A549 (cell line): ENCODE data around the gene CDH4. TPM values are rescaled to one million over a fixed set of nuclear protein-coding genes. Genes with fewer than 3 reads are reported as not detected.

Experiments
- ATAC-seq, 2 experiments: fragments of 200-7000 bp in 1 of 2; fragments of >200 bp in 1 of 2; cut with Nextera tagmentation in 1 of 2; cut with Tn5 transposase in 1 of 2; 3 replicates each; pipeline versions ENCODE4 v1.8.0 to v1.9.1; 2018 to 2020; ENCODE audit warnings: mild to moderate bottlenecking in 1 of 2, moderate library complexity in 1 of 2
- CTCF ChIA-PET: fragments of 300-600 bp; sonication (Branson Sonifier 250); formaldehyde crosslinking; extraction: SDS; loops from one replicate; lab custom pipeline; 2021; ENCODE audit warnings: antibody characterized with exemption, inconsistent platforms; lab: Yijun Ruan, JAX
- POLR2A ChIA-PET: fragments of 350-600 bp; formaldehyde crosslinking; extraction: SDS; loops from one replicate; lab custom pipeline; 2021; ENCODE audit warnings: antibody characterized with exemption, inconsistent platforms; lab: Yijun Ruan, JAX
- DNase-seq, 2 experiments: peaks; one replicate each; pipeline versions ENCODE4 v3.0.0 to v3.0.0-alpha.2; 2011 to 2016; ENCODE audit warnings: low read depth in 1 of 2, low spot score in 1 of 2
- FAIRE-seq: peaks from 2 replicates; lab custom pipeline; 2011; peaks lifted over from hg19 to GRCh38; lab: Jason Lieb, UNC
- H3K27ac ChIP-seq, 2 experiments: fragments of >200 bp; sonication (Bioruptor Twin); formaldehyde crosslinking; 3 replicates each; pipeline ENCODE4 v1.5.1; 2016 to 2017
- H3K4me1 ChIP-seq: fragments of >200 bp; sonication (Bioruptor Twin); formaldehyde crosslinking; 3 replicates; pipeline ENCODE4 v1.6.1; 2016
- H3K4me2 ChIP-seq: fragments of >200 bp; sonication (Bioruptor Twin); formaldehyde crosslinking; 3 replicates; pipeline ENCODE4 v1.6.1; 2016
- H3K4me3 ChIP-seq: fragments of >200 bp; sonication (Bioruptor Twin); formaldehyde crosslinking; 3 replicates; pipeline ENCODE4 v1.5.1; 2016
- H3K9me3 ChIP-seq: fragments of >200 bp; sonication (Bioruptor Twin); formaldehyde crosslinking; 3 replicates; pipeline ENCODE4 v1.6.1; 2016
- CBX2 ChIP-seq: fragments of 200-600 bp; sonication (generic); IDR thresholded peaks from 2 replicates; pipeline ENCODE4 v1.6.1; 2016; ENCODE audit warnings: low read depth, mild to moderate bottlenecking, borderline replicate concordance
- CHD2 ChIP-seq: fragments of 150-350 bp; IDR thresholded peaks from 2 replicates; pipeline ENCODE4 v1.6.1; 2014; ENCODE audit warnings: low read length; ENCODE audit not compliant: partially characterized antibody
- EHMT2 ChIP-seq: fragments of 200-600 bp; sonication (generic); IDR thresholded peaks from 2 replicates; pipeline ENCODE4 v1.6.1; 2016; ENCODE audit warnings: antibody characterized with exemption, low read depth, mild to moderate bottlenecking, moderate library complexity
- EP300 ChIP-seq, 2 experiments: fragments of >200 bp; sonication (Bioruptor Twin); formaldehyde crosslinking; IDR thresholded peaks; 2 replicates in 1 of 2; 3 replicates in 1 of 2; pipeline ENCODE4 v1.6.1; 2016 to 2017
- ESRRA ChIP-seq: fragments of 150-350 bp; IDR thresholded peaks from 2 replicates; pipeline ENCODE4 v1.6.1; 2014; ENCODE audit warnings: mild to moderate bottlenecking, low read length, borderline replicate concordance
- FOSL2 ChIP-seq, 2 experiments: fragments of 450-650 bp in 1 of 2; fragments of >200 bp in 1 of 2; sonication (Bioruptor Twin) in 1 of 2; formaldehyde crosslinking; IDR thresholded peaks; 2 replicates each; pipeline versions ENCODE4 v1.5.0 to v1.6.1; 2016 to 2020; ENCODE audit warnings: mild to moderate bottlenecking in 1 of 2, moderate library complexity in 1 of 2
- FOXS1 ChIP-seq: fragments of 250-450 bp; sonication (Bioruptor Pico); IDR thresholded peaks from 2 replicates; pipeline ENCODE4 v1.5.0; 2020; ENCODE audit warnings: mild to moderate bottlenecking, moderate library complexity
- HEYL ChIP-seq: fragments of 250-450 bp; sonication (Bioruptor Pico); IDR thresholded peaks from 2 replicates; pipeline ENCODE4 v1.8.0; 2021; ENCODE audit warnings: mild to moderate bottlenecking, moderate library complexity
- HOXA7 ChIP-seq: fragments of 250-450 bp; sonication (Bioruptor Pico); IDR thresholded peaks from 2 replicates; pipeline ENCODE4 v1.5.0; 2020; ENCODE audit warnings: mild to moderate bottlenecking, moderate library complexity
- HOXB5 ChIP-seq: fragments of 250-450 bp; sonication (Bioruptor Pico); IDR thresholded peaks from 2 replicates; pipeline ENCODE4 v1.5.0; 2020; ENCODE audit warnings: mild to moderate bottlenecking, moderate library complexity
- KDM1A ChIP-seq: fragments of 200-600 bp; sonication (generic); IDR thresholded peaks from 2 replicates; pipeline ENCODE4 v1.6.1; 2016; ENCODE audit warnings: low read depth, mild to moderate bottlenecking
- MAFK ChIP-seq: fragments of 450-650 bp; IDR thresholded peaks from 2 replicates; pipeline ENCODE4 v1.6.1; 2014; ENCODE audit not compliant: partially characterized antibody
- MYC ChIP-seq: IDR thresholded peaks from 2 replicates; pipeline ENCODE4 v1.6.1; 2012; ENCODE audit warnings: mild to moderate bottlenecking, inconsistent platforms, low read length, improper control_type of control experiment, borderline replicate concordance
- NPAS2 ChIP-seq: fragments of 250-450 bp; sonication (Bioruptor Pico); IDR thresholded peaks from 2 replicates; pipeline ENCODE4 v1.8.0; 2022; ENCODE audit warnings: mild to moderate bottlenecking, moderate library complexity, borderline replicate concordance
- NR3C1 ChIP-seq: fragments of >200 bp; sonication (Bioruptor Twin); formaldehyde crosslinking; IDR thresholded peaks from 3 replicates; pipeline ENCODE4 v1.6.1; 2017
- POLR2AphosphoS2 ChIP-seq: conservative IDR thresholded peaks from 2 replicates; pipeline ENCODE4 v1.6.1; 2012; ENCODE audit warnings: low read length, improper control_type of control experiment, inconsistent platforms
- RNF2 ChIP-seq: fragments of 200-600 bp; sonication (generic); IDR thresholded peaks from 2 replicates; pipeline ENCODE4 v1.6.1; 2016; ENCODE audit warnings: low read depth, mild to moderate bottlenecking, antibody characterized with exemption, moderate library complexity, borderline replicate concordance
- TFCP2L1 ChIP-seq: fragments of 250-450 bp; sonication (Bioruptor Pico); IDR thresholded peaks from 2 replicates; pipeline ENCODE4 v1.5.0; 2021; ENCODE audit warnings: mild to moderate bottlenecking
- ZC3H11A ChIP-seq: fragments of 450-650 bp; IDR thresholded peaks from 2 replicates; pipeline ENCODE4 v1.6.1; 2014; ENCODE audit warnings: antibody characterized with exemption, mild to moderate bottlenecking
- ZNF302 ChIP-seq: fragments of 250-450 bp; sonication (Bioruptor Pico); IDR thresholded peaks from 2 replicates; pipeline ENCODE4 v1.9.0; 2021; ENCODE audit warnings: inconsistent platforms, mild to moderate bottlenecking, moderate library complexity
- ZSCAN20 ChIP-seq: fragments of 250-450 bp; sonication (Bioruptor Pico); IDR thresholded peaks from 2 replicates; pipeline ENCODE4 v1.8.0; 2022; ENCODE audit warnings: mild to moderate bottlenecking, moderate library complexity
- WGBS: methylation state at CpG from one replicate; pipeline ENCODE4 v1.1.6; 2017; ENCODE audit errors: missing lambda C conversion rate; 5-methylcytosine and 5-hydroxymethylcytosine counted together
- polyA plus RNA-seq, 4 experiments: library from polyadenylated mRNA; depleted of rRNA in 3 of 4; stranded (reverse); fragments of >200 nt; fragmentation: RNase III in 1 of 4; extraction: RNeasy Plus Mini Kit Qiagen cat#74134 plus additional on column Dnase treatment in 1 of 4; gene quantifications; 2 replicates in 3 of 4; 3 replicates in 1 of 4; pipeline ENCODE4 v1.2.3, GENCODE V29; 2011 to 2017
- TF ChIP-seq, protein P1 (sequence below): IDR thresholded peaks from 2 replicates; pipeline ENCODE4 v1.6.1; 2012
- TF ChIP-seq, protein P2 (sequence below): fragments of >200 bp; sonication (Bioruptor Twin); formaldehyde crosslinking; IDR thresholded peaks from 3 replicates; pipeline ENCODE4 v1.6.1; 2016

Gene CDH4
- polyA plus RNA-seq, 2 of the 4 experiments (the other 2 are of a cell fraction), result 3.4 to 10.3 TPM

- WGBS, result 70% methylated on average over 13 of the region's 16 CpGs
Observed at GRCh38 chr20:61835791-61836350, 583.8 kb downstream of the CDH4 start.

GRCh38 chr20:61837200-61837599 is 585.1 kb downstream of the CDH4 start:
- POLR2A ChIA-PET, result no interaction called here
- no peak for ATAC-seq
- TF ChIP-seq NPAS2, result no peak
- TF ChIP-seq, protein P1, sequence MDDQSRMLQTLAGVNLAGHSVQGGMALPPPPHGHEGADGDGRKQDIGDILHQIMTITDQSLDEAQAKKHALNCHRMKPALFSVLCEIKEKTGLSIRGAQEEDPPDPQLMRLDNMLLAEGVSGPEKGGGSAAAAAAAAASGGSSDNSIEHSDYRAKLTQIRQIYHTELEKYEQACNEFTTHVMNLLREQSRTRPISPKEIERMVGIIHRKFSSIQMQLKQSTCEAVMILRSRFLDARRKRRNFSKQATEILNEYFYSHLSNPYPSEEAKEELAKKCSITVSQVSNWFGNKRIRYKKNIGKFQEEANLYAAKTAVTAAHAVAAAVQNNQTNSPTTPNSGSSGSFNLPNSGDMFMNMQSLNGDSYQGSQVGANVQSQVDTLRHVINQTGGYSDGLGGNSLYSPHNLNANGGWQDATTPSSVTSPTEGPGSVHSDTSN, result no peak
- no peak for TF ChIP-seq TFCP2L1 (CRISPR knock-in tag)
- no peak for TF ChIP-seq RNF2
- no peak for TF ChIP-seq ZSCAN20 (CRISPR knock-in tag)
- TF ChIP-seq ZNF302 (CRISPR knock-in tag), result no peak
- TF ChIP-seq MYC, result no peak
- no peak for TF ChIP-seq HEYL (CRISPR knock-in tag)
- TF ChIP-seq ESRRA, result no peak
- no peak for TF ChIP-seq FOSL2 (IDR thresholded peaks at IDR 0.05)
- no peak for TF ChIP-seq FOSL2 (CRISPR knock-in tag; IDR thresholded peaks at IDR 0.05)
- no peak for TF ChIP-seq CHD2
- Histone ChIP-seq H3K4me1 (no peaks in the 10 kb centered on the region), H3K4me3 (no peak overlapping the region), H3K4me2 (no peak overlapping the region), H3K9me3 (no peaks in the 10 kb centered on the region), H3K27ac (no peak overlapping the region)
- 41% methylated on average over 9 of the region's 9 CpGs for WGBS
- no peak for FAIRE-seq
- no peak for DNase-seq
- CTCF ChIA-PET, result no interaction called here

More at GRCh38 chr20:61835791-61836350, 583.8 kb downstream of the CDH4 start:
- FAIRE-seq (no peak), DNase-seq (no peak), ATAC-seq (no peak)
- Histone ChIP-seq H3K9me3 (no peaks in the 10 kb centered on the region), H3K4me1 (no peaks in the 10 kb centered on the region), H3K4me2 (no peak overlapping the region), H3K27ac (no peak overlapping the region), H3K4me3 (no peak overlapping the region)
- CTCF ChIA-PET, result no interaction called here
- TF ChIP-seq MYC (no peak), HOXA7 (CRISPR knock-in tag) (no peak), ZC3H11A (no peak), POLR2AphosphoS2 (no peak), ESRRA (no peak), MAFK (no peak), EHMT2 (no peak), FOXS1 (CRISPR knock-in tag) (no peak), CBX2 (no peak), EP300 (IDR thresholded peaks at IDR 0.05) (no peak), NPAS2 (no peak), KDM1A (no peak), HOXB5 (no peak), NR3C1 (no peak)
- TF ChIP-seq, protein P2, sequence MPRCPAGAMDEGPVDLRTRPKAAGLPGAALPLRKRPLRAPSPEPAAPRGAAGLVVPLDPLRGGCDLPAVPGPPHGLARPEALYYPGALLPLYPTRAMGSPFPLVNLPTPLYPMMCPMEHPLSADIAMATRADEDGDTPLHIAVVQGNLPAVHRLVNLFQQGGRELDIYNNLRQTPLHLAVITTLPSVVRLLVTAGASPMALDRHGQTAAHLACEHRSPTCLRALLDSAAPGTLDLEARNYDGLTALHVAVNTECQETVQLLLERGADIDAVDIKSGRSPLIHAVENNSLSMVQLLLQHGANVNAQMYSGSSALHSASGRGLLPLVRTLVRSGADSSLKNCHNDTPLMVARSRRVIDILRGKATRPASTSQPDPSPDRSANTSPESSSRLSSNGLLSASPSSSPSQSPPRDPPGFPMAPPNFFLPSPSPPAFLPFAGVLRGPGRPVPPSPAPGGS, result no peak
- POLR2A ChIA-PET, result no interaction called here
